GM18526 (cell line): ENCODE data around the gene GABPA.

Experiments used
- POLR2A ChIP-seq: IDR thresholded peaks from 3 replicates; pipeline ENCODE4 v1.6.1; 2011; ENCODE audit not compliant: insufficient read length; ENCODE audit errors: extremely low read depth

The GABPA gene

GRCh38 chr21:25734904-25735645 lies at the start of gene GABPA, which contains the start of gene ATP5PF:
TSS of gene GABPA (plus strand) at chr21:25734972. CDS start at chr21:25741599, 6,627 bp downstream.
TSS of gene ATP5PF (minus strand) at chr21:25734904. CDS start at chr21:25729794, 5,110 bp downstream.
- TF ChIP-seq POLR2A, result peak; percentile 46

- TF ChIP-seq POLR2A, result no peak
These were observed 47.0 kb upstream of the GABPA start for GRCh38 chr21:25687787-25688186.

GRCh38 chr21:25688275-25689155 lies 46.3 kb upstream of the GABPA start:
- no peak for TF ChIP-seq POLR2A

- TF ChIP-seq POLR2A, result no peak
These were observed 45.5 kb upstream of the GABPA start for GRCh38 chr21:25689226-25689625.

GRCh38 chr21:25691976-25692375 lies 42.8 kb upstream of the GABPA start:
- no peak for TF ChIP-seq POLR2A

- TF ChIP-seq POLR2A, result no peak
These were observed 34.0 kb upstream of the GABPA start for GRCh38 chr21:25700741-25701140.

GRCh38 chr21:25701529-25701928 lies 33.2 kb upstream of the GABPA start:
- TF ChIP-seq POLR2A, result no peak

- TF ChIP-seq POLR2A, result no peak
These were observed 26.2 kb upstream of the GABPA start for GRCh38 chr21:25708467-25709065.

- TF ChIP-seq POLR2A, result no peak
These were observed 25.0 kb upstream of the GABPA start for GRCh38 chr21:25709684-25710265.

GRCh38 chr21:25710550-25710949 lies 24.2 kb upstream of the GABPA start:
- TF ChIP-seq POLR2A, result no peak

- no peak for TF ChIP-seq POLR2A
These were observed 17.2 kb upstream of the GABPA start for GRCh38 chr21:25717491-25718147.

GRCh38 chr21:25721987-25722386 lies 12.8 kb upstream of the GABPA start:
- TF ChIP-seq POLR2A, result no peak

- no peak for TF ChIP-seq POLR2A
These were observed 12.1 kb upstream of the GABPA start for GRCh38 chr21:25722631-25723030.

- no peak for TF ChIP-seq POLR2A
These were observed 2.5 kb upstream of the GABPA start for GRCh38 chr21:25732091-25732760.
